ENCODE measurements around the gene PIGS. TPM values are rescaled to one million over a fixed set of nuclear protein-coding genes. Genes with fewer than 3 reads are reported as not detected.
"Not testable (repeated sequence)": the region's sequence is repeated elsewhere in the genome, so short reads cannot be mapped to it uniquely, and the experiment has no call there.

PIGS gene
- total RNA-seq, 1 donor from 2014 or later: 52.4 TPM

- no peak for DNase-seq
These were observed 42.3 kb downstream of the PIGS start for GRCh38 chr17:28529013-28529400.

GRCh38 chr17:28528327-28529012 lies 42.9 kb downstream of the PIGS start:
- DNase-seq: no peak

GRCh38 chr17:28527859-28528258 lies 43.5 kb downstream of the PIGS start:
- no peak for DNase-seq

GRCh38 chr17:28527181-28527681 lies 44.1 kb downstream of the PIGS start:
- DNase-seq: no peak

- DNase-seq: no peak
These were observed 44.9 kb downstream of the PIGS start for GRCh38 chr17:28526381-28526780.

- DNase-seq: peak; percentile 66
These were observed 46.6 kb downstream of the PIGS start for GRCh38 chr17:28524476-28525424.

GRCh38 chr17:28523876-28524275 lies 47.4 kb downstream of the PIGS start:
- no peak for DNase-seq

GRCh38 chr17:28523186-28523585 lies 48.1 kb downstream of the PIGS start:
- no peak for DNase-seq

GRCh38 chr17:28522281-28522680 lies 49.0 kb downstream of the PIGS start:
- not testable (repeated sequence) for DNase-seq

- DNase-seq: peak; percentile 21
These were observed 49.8 kb downstream of the PIGS start for GRCh38 chr17:28521311-28522085.

- no peak for DNase-seq
These were observed 50.6 kb downstream of the PIGS start for GRCh38 chr17:28520687-28521086.

- no peak for DNase-seq
These were observed 52.1 kb downstream of the PIGS start for GRCh38 chr17:28519236-28519635.

GRCh38 chr17:28518578-28518977 lies 52.7 kb downstream of the PIGS start:
- DNase-seq: no peak

- no peak for DNase-seq
These were observed 53.2 kb downstream of the PIGS start for GRCh38 chr17:28518132-28518531.

- DNase-seq: no peak
These were observed 55.8 kb downstream of the PIGS start for GRCh38 chr17:28515518-28515917.

- DNase-seq: no peak
These were observed 56.7 kb downstream of the PIGS start for GRCh38 chr17:28514561-28515002.

GRCh38 chr17:28513476-28513875 lies 57.8 kb downstream of the PIGS start:
- no peak for DNase-seq

- no peak for DNase-seq
These were observed 59.4 kb downstream of the PIGS start for GRCh38 chr17:28511858-28512461.

- no peak for DNase-seq
These were observed 61.5 kb downstream of the PIGS start for GRCh38 chr17:28509789-28510188.

- no peak for DNase-seq
These were observed 63.1 kb downstream of the PIGS start for GRCh38 chr17:28508211-28508724.

- DNase-seq: peak; percentile 62
These were observed 63.6 kb downstream of the PIGS start for GRCh38 chr17:28507567-28508203.
